ENCODE results near the gene P2RY2. TPM values are rescaled to one million over a fixed set of nuclear protein-coding genes. Genes with fewer than 3 reads are reported as not detected.

P2RY2 gene
- total RNA-seq, 4 donors from 2014 or later: 0.17 to 0.57 TPM; not detected in 2

GRCh38 chr11:73268671-73269271 lies 50.7 kb downstream of the P2RY2 start:
- TF ChIP-seq CTCF (IDR thresholded peaks at IDR 0.05; ENCODE audit: low read depth): no peak

- TF ChIP-seq CTCF (IDR thresholded peaks at IDR 0.05; ENCODE audit: low read depth): no peak
Measured at GRCh38 chr11:73269459-73270015, 51.5 kb downstream of the P2RY2 start.

DNA sequence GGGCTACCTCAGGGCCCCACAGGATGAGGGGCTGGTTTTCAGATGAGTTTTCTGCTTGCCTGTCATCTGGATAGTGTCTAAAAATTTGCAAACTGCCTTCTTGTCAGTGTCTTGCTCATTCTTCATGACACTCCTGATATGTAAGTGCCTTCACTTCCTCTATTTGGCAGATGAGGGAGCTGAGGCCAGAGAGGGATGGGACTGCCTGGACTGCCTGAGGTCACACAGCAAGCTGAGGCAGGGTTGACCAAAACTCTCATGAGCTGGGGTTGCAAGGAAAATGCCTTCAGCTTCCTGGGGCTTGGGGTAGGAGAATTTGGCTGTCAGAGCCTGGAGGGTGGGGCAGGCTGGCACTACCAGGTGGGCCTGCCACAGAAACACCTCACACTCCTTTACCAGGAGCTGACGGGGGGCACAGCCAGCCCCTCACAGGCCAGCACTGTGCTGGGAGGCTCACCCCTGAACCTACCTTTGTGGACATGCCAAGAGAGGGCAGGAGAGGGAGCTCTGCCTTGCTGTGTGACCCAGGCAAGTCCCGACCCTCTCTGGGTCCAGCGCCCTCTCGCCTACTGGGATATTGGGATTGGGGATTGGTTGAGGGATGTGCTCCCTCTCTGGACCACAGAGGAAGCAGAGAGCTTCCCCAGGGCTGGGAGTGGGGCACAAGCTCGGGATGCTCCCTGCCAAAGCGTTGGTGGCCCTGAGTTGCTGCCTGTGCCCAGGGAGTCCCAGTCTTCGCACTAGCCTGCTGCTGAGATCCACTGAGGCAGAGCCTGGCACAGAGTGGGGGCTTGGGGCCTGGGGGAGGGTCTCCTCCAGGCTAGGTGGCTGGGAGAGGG lies 52.2 kb downstream of the P2RY2 start:
- TF ChIP-seq CTCF (IDR thresholded peaks at IDR 0.05; ENCODE audit: low read depth): no peak

- TF ChIP-seq CTCF (IDR thresholded peaks at IDR 0.05; ENCODE audit: low read depth): no peak
Measured at GRCh38 chr11:73270855-73271477, 52.9 kb downstream of the P2RY2 start.

- no peak for TF ChIP-seq CTCF (IDR thresholded peaks at IDR 0.05; ENCODE audit: low read depth)
Measured at GRCh38 chr11:73271936-73272679, 54.0 kb downstream of the P2RY2 start, which contains the start of gene P2RY6. TSS of gene P2RY6 (plus strand) at chr11:73272338. CDS start at chr11:73296519, 24,181 bp downstream.

GRCh38 chr11:73272680-73273038 lies 54.6 kb downstream of the P2RY2 start:
- no peak for TF ChIP-seq CTCF (IDR thresholded peaks at IDR 0.05; ENCODE audit: low read depth)
